ENCODE measurements around the gene MUC12.
"Not testable (repeated sequence)": the region's sequence is repeated elsewhere in the genome, so short reads cannot be mapped to it uniquely, and the experiment has no call there.

MUC12 gene

DNA sequence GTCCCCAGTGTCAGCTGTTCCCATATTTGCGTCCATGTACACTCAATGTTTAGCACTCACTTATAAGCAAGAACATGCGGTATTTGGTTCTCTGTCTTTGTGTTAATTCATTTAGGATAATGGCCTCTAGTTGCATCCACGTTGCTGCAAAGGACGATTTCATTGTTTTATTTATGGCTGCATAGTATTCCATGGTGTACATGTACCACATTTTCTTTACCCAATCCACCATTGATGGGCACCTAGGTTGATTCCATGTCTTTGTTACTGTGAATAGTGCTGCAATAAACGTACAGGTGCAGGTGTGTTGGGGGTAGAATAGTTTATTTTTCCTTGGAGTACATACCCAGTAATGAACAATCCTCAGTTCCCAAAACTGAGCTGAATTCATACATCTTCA is 91.6 kb downstream of the MUC12 start:
- DNase-seq (ENCODE audit: low spot score) = no peak

DNA sequence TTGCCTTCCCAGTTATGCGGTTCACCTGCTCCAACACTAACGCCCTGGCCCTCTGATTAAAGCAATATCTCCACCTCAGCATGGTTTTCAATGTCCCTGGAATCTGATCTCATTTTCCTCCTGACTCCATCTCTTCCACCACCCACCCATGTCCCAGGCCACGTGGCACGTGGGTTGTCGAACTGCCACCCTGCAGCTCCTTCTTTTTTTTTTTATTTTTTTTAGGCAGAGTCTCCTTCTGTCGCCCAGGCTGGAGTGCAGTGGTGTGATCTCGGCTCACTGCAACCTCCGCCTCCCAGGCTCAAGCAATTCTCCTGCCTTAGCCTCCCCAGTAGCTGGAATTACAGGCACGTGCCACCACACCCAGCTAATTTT is 94.8 kb downstream of the MUC12 start:
- not testable (repeated sequence) for DNase-seq (ENCODE audit: low spot score)

DNA sequence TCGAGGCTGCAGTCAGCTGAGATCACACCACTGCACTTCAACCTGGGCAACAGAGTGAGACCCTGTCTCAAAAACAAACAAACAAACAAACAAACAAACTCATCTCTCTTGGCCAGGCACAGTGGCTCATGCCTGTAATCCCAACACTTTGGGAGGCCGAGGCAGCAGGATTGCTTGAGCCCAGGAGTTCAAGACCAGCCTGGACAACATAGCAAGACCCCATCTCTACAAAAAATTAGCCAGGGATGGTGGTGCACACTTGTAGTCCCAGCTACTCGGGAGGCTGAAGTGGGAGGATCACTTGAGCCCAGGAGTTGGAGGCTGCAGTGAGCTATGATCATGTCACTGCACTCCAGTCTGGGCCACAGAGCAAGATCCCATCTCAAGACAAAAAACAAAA is 95.8 kb downstream of the MUC12 start:
- DNase-seq (ENCODE audit: low spot score) = not testable (repeated sequence)

DNA sequence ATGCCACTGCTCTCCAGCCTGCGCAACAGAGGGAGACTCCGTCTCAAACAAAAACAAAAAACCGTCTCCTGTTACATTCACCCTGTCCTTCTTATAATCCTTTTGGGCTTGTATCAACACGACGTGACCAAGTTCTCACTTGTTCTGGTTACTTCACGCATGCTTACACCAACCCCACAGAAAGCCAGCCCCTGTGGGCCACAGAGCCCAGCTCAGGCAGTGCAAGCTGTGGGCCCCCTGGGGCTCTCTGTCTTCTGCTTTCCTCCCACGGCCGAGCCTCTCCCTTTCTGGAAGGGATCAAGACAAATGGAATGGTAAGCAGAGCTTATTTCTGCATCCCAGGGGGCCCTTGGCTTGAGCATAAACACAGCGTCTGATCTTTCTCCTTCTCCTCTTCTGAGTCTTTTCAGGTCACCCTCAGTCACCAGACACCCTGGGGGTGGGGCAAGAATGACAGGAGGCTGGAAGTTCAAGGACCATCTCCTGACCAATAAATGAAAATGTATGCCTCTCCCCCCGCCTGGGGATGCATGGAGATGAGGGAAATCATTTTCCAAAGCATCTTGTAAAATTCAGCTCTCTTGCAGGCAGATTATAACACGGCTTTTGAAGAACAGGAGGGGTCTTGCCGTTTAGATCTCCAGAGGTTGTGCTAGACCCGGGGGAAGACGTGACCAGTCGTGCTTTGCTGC is 96.9 kb downstream of the MUC12 start:
- no peak for DNase-seq (ENCODE audit: low spot score)

DNA sequence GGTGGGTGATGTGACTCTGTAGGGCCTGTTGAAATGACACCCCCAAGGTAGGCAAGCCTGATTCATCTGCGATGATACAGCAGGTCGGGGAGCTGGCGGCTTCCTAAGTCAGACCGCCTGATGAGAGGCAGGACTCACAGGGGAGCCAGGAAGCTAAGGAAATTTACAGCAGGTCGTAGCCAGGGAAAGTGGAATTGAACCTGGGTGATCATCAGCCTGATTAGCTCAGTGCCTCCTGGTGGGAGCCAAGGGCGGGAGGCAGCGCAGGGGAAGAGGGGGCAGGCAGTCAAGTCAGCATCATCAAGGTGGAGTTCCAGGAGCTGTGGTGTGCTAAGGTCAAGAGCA is 97.4 kb downstream of the MUC12 start:
- DNase-seq (ENCODE audit: low spot score) = no peak

DNA sequence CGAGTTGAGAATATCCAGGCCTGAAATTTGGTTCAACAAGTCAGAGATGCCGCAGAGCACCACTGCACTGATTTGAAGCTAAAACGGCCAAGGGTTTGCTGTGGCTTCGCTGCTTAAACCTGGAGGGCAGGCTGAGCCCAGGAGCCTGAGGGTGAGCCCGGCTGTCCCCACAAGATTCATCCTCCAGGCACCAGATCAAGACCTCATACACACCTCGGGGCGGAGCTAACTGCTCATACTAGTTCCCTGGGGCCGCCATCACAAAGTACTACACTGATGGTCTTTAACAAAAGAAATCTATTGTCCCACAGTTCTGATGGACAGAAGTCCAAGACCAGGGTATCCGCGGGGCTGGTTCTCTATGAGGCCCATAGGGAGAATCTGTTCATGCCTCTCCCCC is 99.0 kb downstream of the MUC12 start:
- DNase-seq (ENCODE audit: low spot score) = no peak

Data from CD4-positive, alpha-beta T cell treated with Interleukin-6 at 100 ng/mL for 8 hours (primary cell).